H1 (cell line): ENCODE measurements around the gene SCN1B. TPM values are rescaled to one million over a fixed set of nuclear protein-coding genes. Genes with fewer than 3 reads are reported as not detected.

Experiments
- CTCF ChIA-PET: fragments of 300-600 bp; sonication (Branson Sonifier 250); formaldehyde crosslinking; loops from one replicate; lab custom pipeline; 2021; ENCODE audit not compliant: partially characterized antibody; lab: Charles Lee
- POLR2A ChIA-PET: fragments of 300-600 bp; sonication (Branson Sonifier 250); formaldehyde crosslinking; loops from one replicate; lab custom pipeline; 2021; ENCODE audit warnings: inconsistent platforms; ENCODE audit not compliant: partially characterized antibody; lab: Charles Lee
- DNase-seq, 2 experiments: peaks; one replicate each; pipeline versions ENCODE4 v3.0.0 to v3.0.0-alpha.2; 2010 to 2022; ENCODE audit warnings: low spot score in 2 of 2, low read depth in 1 of 2, mixed read lengths in 1 of 2
- FAIRE-seq: peaks from 2 replicates; lab custom pipeline; 2011; peaks lifted over from hg19 to GRCh38; lab: Jason Lieb, UNC
- H2AFZ ChIP-seq: 2 replicates; pipeline ENCODE4 v1.8.1; 2012; ENCODE audit warnings: low read length, inconsistent platforms
- H2AK5ac ChIP-seq: 2 replicates; pipeline ENCODE4 v1.6.1; 2013; ENCODE audit warnings: low read depth, low read length
- H2BK120ac ChIP-seq: replicated peaks from 2 replicates; pipeline ENCODE3; 2013; ENCODE audit warnings: low read depth, low read length, inconsistent platforms
- H2BK12ac ChIP-seq: 2 replicates; pipeline ENCODE4 v1.6.1; 2013; ENCODE audit warnings: low read depth, low read length
- H2BK15ac ChIP-seq: 2 replicates; pipeline ENCODE4 v1.6.1; 2013; ENCODE audit warnings: low read length
- H2BK20ac ChIP-seq: 2 replicates; pipeline ENCODE4 v1.6.1; 2013; ENCODE audit warnings: low read length
- H2BK5ac ChIP-seq: 2 replicates; pipeline ENCODE4 v1.6.1; 2013; ENCODE audit warnings: low read depth, low read length
- H3K14ac ChIP-seq: 2 replicates; pipeline ENCODE4 v1.6.1; 2013; ENCODE audit warnings: inconsistent platforms; ENCODE audit not compliant: insufficient read length
- H3K18ac ChIP-seq: 2 replicates; pipeline ENCODE4 v1.6.1; 2013; ENCODE audit warnings: low read length; ENCODE audit errors: extremely low read depth
- H3K23ac ChIP-seq: 2 replicates; pipeline ENCODE4 v1.6.1; 2013; ENCODE audit warnings: inconsistent platforms; ENCODE audit not compliant: insufficient read length
- H3K23me2 ChIP-seq: 2 replicates; pipeline ENCODE4 v1.6.1; 2013; ENCODE audit warnings: low read depth, low read length
- H3K27ac ChIP-seq: 2 replicates; pipeline ENCODE4 v1.6.1; 2011; ENCODE audit warnings: low read depth, low read length, inconsistent platforms
- H3K27me3 ChIP-seq, 4 experiments: replicated peaks in 1 of 4; 1 replicate in 1 of 4; 2 replicates in 3 of 4; pipeline versions ENCODE4 v1.6.1 to v1.8.1; 2011 to 2013; ENCODE audit warnings: low read length in 3 of 4, mild to moderate bottlenecking in 3 of 4, inconsistent platforms in 2 of 4, mixed read lengths in 2 of 4, moderate library complexity in 1 of 4; ENCODE audit not compliant: control insufficient read depth in 3 of 4, insufficient read depth in 3 of 4; ENCODE audit errors: extremely low read depth in 1 of 4
- H3K36me3 ChIP-seq, 4 experiments: 2 replicates each; pipeline versions ENCODE4 v1.6.1 to v1.8.1; 2011 to 2013; ENCODE audit warnings: mild to moderate bottlenecking in 4 of 4, low read length in 3 of 4, moderate library complexity in 2 of 4, control low read depth in 1 of 4, inconsistent platforms in 1 of 4; ENCODE audit not compliant: insufficient read depth in 4 of 4, control insufficient read depth in 2 of 4
- H3K4ac ChIP-seq: replicated peaks from 2 replicates; pipeline ENCODE3; 2013; ENCODE audit warnings: low read length, low read depth, mixed read lengths, inconsistent platforms; ENCODE audit not compliant: insufficient read length
- H3K4me1 ChIP-seq, 4 experiments: replicated peaks in 1 of 4; 1 replicate in 1 of 4; 2 replicates in 3 of 4; pipeline versions ENCODE4 v1.6.1 to v1.8.1; 2011 to 2013; ENCODE audit warnings: low read length in 3 of 4, inconsistent platforms in 2 of 4, mixed read lengths in 1 of 4; ENCODE audit not compliant: insufficient read depth in 4 of 4, control insufficient read depth in 3 of 4
- H3K4me2 ChIP-seq, 2 experiments: 2 replicates each; pipeline versions ENCODE4 v1.6.1 to v1.8.1; 2011 to 2013; ENCODE audit warnings: low read depth in 2 of 2, low read length in 2 of 2, control low read depth in 1 of 2, inconsistent platforms in 1 of 2, mild to moderate bottlenecking in 1 of 2; ENCODE audit not compliant: insufficient read depth in 1 of 2
- H3K4me3 ChIP-seq, 4 experiments: fragments of 200-600, 300-600 bp in 1 of 4; sonication (generic), shearing (Covaris generic), sonication (Bioruptor Twin) in 1 of 4; 2 replicates each; pipeline versions ENCODE4 v1.5.1 to v1.8.1; 2011 to 2016; ENCODE audit warnings: low read length in 4 of 4, low read depth in 3 of 4, control low read depth in 2 of 4, inconsistent platforms in 2 of 4, mild to moderate bottlenecking in 2 of 4, mixed read lengths in 1 of 4, moderate library complexity in 1 of 4; ENCODE audit not compliant: insufficient read depth in 2 of 4; ENCODE audit errors: extremely low read depth in 1 of 4
- H3K56ac ChIP-seq: replicated peaks from 2 replicates; pipeline ENCODE3; 2013; ENCODE audit warnings: low read depth, mild to moderate bottlenecking, mixed read lengths, low read length, inconsistent platforms; ENCODE audit not compliant: insufficient read length
- H3K79me1 ChIP-seq: 2 replicates; pipeline ENCODE4 v1.6.1; 2013; ENCODE audit warnings: low read depth, low read length, control low read depth
- H3K79me2 ChIP-seq, 2 experiments: 2 replicates each; pipeline versions ENCODE4 v1.6.1 to v1.8.1; 2012 to 2013; ENCODE audit warnings: low read length in 2 of 2, mild to moderate bottlenecking in 2 of 2, inconsistent platforms in 1 of 2; ENCODE audit not compliant: insufficient read depth in 2 of 2, control insufficient read depth in 1 of 2
- H3K9ac ChIP-seq, 4 experiments: replicated peaks in 1 of 4; 1 replicate in 1 of 4; 2 replicates in 3 of 4; pipeline versions ENCODE4 v1.6.1 to v1.8.1; 2011 to 2013; ENCODE audit warnings: low read depth in 3 of 4, low read length in 3 of 4, control low read depth in 2 of 4, mild to moderate bottlenecking in 2 of 4, moderate library complexity in 2 of 4, inconsistent platforms in 1 of 4; ENCODE audit errors: extremely low read depth in 1 of 4
- H3K9me3 ChIP-seq, 2 experiments: 2 replicates each; pipeline versions ENCODE4 v1.6.1 to v1.8.1; 2012 to 2013; ENCODE audit warnings: mild to moderate bottlenecking in 2 of 2, moderate library complexity in 2 of 2, control low read depth in 1 of 2, inconsistent platforms in 1 of 2, low read depth in 1 of 2, low read length in 1 of 2, mixed read lengths in 1 of 2; ENCODE audit not compliant: insufficient read depth in 2 of 2
- H4K20me1 ChIP-seq, 2 experiments: replicated peaks in 1 of 2; 2 replicates each; pipeline versions ENCODE3 to v1.8.1; 2011 to 2013; ENCODE audit warnings: inconsistent platforms in 2 of 2, low read length in 2 of 2, mild to moderate bottlenecking in 1 of 2; ENCODE audit not compliant: insufficient read depth in 2 of 2, control insufficient read depth in 1 of 2
- H4K5ac ChIP-seq: 2 replicates; pipeline ENCODE4 v1.6.1; 2013; ENCODE audit warnings: low read length, low read depth, mixed read lengths, inconsistent platforms; ENCODE audit not compliant: insufficient read length
- H4K8ac ChIP-seq: 2 replicates; pipeline ENCODE4 v1.8.0; 2013; ENCODE audit warnings: mild to moderate bottlenecking, moderate library complexity, low read length, inconsistent platforms; ENCODE audit not compliant: insufficient read depth; ENCODE audit errors: extremely low read depth
- H4K91ac ChIP-seq: replicated peaks from 2 replicates; pipeline ENCODE3; 2013; ENCODE audit warnings: low read length, mixed read lengths, inconsistent platforms; ENCODE audit not compliant: insufficient read length
- BCL11A ChIP-seq, 2 experiments: IDR thresholded peaks; one replicate each; pipeline ENCODE4 v1.6.1; 2011; ENCODE audit warnings: low read depth in 2 of 2, low read length in 2 of 2, mild to moderate bottlenecking in 2 of 2
- CREB1 ChIP-seq: IDR thresholded peaks from 2 replicates; pipeline ENCODE4 v1.6.1; 2012; ENCODE audit warnings: inconsistent platforms
- EGR1 ChIP-seq: IDR thresholded peaks from 2 replicates; pipeline ENCODE4 v1.6.1; 2011; ENCODE audit warnings: low read depth, low read length, borderline replicate concordance
- EZH2 ChIP-seq: fragments of 200-600 bp; sonication (generic); IDR thresholded peaks from 2 replicates; pipeline ENCODE4 v1.7.1; 2012; ENCODE audit warnings: low read depth, mild to moderate bottlenecking, moderate library complexity, low read length, inconsistent platforms; ENCODE audit not compliant: severe bottlenecking
- POLR2A ChIP-seq, 2 experiments: IDR thresholded peaks; 1 replicate in 1 of 2; 2 replicates in 1 of 2; pipeline ENCODE4 v1.6.1; 2011; ENCODE audit warnings: low read depth in 2 of 2, low read length in 2 of 2, mild to moderate bottlenecking in 2 of 2; ENCODE audit errors: control extremely low read depth in 1 of 2
- POLR2AphosphoS5 ChIP-seq: IDR thresholded peaks from 2 replicates; pipeline ENCODE4 v1.6.1; 2011; ENCODE audit warnings: low read depth, low read length
- RBBP5 ChIP-seq: IDR thresholded peaks from 2 replicates; pipeline ENCODE4 v1.7.1; 2012; ENCODE audit warnings: low read depth, mild to moderate bottlenecking, inconsistent platforms, low read length, moderate library complexity, borderline replicate concordance
- SAP30 ChIP-seq: fragments of 300-600 bp; sonication (generic); IDR thresholded peaks from 2 replicates; pipeline ENCODE4 v1.7.1; 2012; ENCODE audit warnings: low read length, moderate library complexity, mild to moderate bottlenecking, inconsistent platforms; ENCODE audit not compliant: insufficient read depth, insufficient replicate concordance
- TCF12 ChIP-seq: IDR thresholded peaks from 2 replicates; pipeline ENCODE4 v1.6.1; 2011; ENCODE audit warnings: low read depth, mild to moderate bottlenecking, low read length
- WGBS, 2 experiments: shearing (Covaris generic) in 1 of 2; methylation state at CpG; one replicate each; pipeline versions ENCODE4 v1.1.6 to v1.1.7; 2013 to 2015; ENCODE audit warnings: low lambda C conversion rate in 2 of 2, mixed read lengths in 2 of 2, inconsistent platforms in 1 of 2, low coverage in 1 of 2, missing lambda C conversion rate in 1 of 2; ENCODE audit not compliant: insufficient replicate concordance in 2 of 2, insufficient coverage in 1 of 2, insufficient read length in 1 of 2; ENCODE audit errors: extremely low coverage in 1 of 2, missing lambda C conversion rate in 1 of 2; 5-methylcytosine and 5-hydroxymethylcytosine counted together
- polyA plus RNA-seq, 7 experiments: library from polyadenylated mRNA; depleted of rRNA in 3 of 7; stranded (reverse) in 5 of 7; unstranded in 2 of 7; fragments of >200 nt in 5 of 7; fragments of 200-250 nt in 2 of 7; gene quantifications; 1 replicate in 5 of 7; 2 replicates in 1 of 7; 4 replicates in 1 of 7; pipeline versions ENCODE4 v1.2.1 to v1.2.3, GENCODE V29; 2011 to 2013; ENCODE audit warnings: missing spikeins in 2 of 7, mixed read lengths in 2 of 7
- total RNA-seq: library from RNA; stranded (reverse); fragmentation: NEBNext Ultra II Directional; extraction: Animal tissue kit (Norgen Biotek cat#: 25700); gene quantifications from 2 replicates; pipeline ENCODE4 v1.2.1, GENCODE V29; 2021
- TF ChIP-seq, protein P1 (sequence below), 3 experiments: IDR thresholded peaks; 1 replicate in 2 of 3; 2 replicates in 1 of 3; pipeline versions ENCODE4 v1.5.1 to v1.6.1; 2011; ENCODE audit warnings: low read length in 3 of 3, mild to moderate bottlenecking in 3 of 3, inconsistent platforms in 2 of 3, low read depth in 1 of 3, moderate library complexity in 1 of 3; ENCODE audit not compliant: insufficient read depth in 1 of 3; ENCODE audit errors: control extremely low read depth in 1 of 3
- TF ChIP-seq, protein P2 (sequence below): IDR thresholded peaks from 2 replicates; pipeline ENCODE4 v1.6.1; 2012; ENCODE audit warnings: inconsistent platforms

Gene SCN1B
- total and polyA plus RNA-seq, 2 of the 8 experiments (the other 6 are each of a cell fraction or from before 2014, with no cell fraction given), result 3.1 to 3.5 TPM

DNA sequence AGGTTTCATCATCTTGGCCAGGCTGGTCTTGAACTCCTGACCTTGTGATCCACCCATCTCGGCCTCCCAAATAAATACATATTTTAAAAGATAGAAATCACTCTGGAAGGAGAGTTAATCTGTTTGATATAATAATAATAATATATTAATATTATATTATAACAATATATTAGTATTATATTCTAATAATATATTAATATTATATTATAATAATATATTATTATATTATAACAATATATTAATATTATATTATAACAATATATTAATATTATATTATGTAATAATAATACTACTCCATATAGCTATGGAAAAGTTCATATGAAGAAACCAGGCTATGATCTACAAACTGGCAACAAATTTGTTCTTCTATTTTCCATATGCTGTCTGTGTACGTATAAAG is 28.1 kb downstream of the SCN1B start:
- H3K79me2 ChIP-seq, result no peaks in the 10 kb centered on the region
- CTCF ChIA-PET, result interaction anchor here (1.2 to 13.0 kb wide), 9 partner anchors 9 to 96 kb away, joined by 4 to 105 read pairs (median 8); partner anchors contain the start of genes FXYD5 and LGI4
- FAIRE-seq, result no peak
- TF ChIP-seq SAP30, result no peak
- TF ChIP-seq RBBP5, result no peak
- TF ChIP-seq CREB1, result no peak
- TF ChIP-seq, protein P1, sequence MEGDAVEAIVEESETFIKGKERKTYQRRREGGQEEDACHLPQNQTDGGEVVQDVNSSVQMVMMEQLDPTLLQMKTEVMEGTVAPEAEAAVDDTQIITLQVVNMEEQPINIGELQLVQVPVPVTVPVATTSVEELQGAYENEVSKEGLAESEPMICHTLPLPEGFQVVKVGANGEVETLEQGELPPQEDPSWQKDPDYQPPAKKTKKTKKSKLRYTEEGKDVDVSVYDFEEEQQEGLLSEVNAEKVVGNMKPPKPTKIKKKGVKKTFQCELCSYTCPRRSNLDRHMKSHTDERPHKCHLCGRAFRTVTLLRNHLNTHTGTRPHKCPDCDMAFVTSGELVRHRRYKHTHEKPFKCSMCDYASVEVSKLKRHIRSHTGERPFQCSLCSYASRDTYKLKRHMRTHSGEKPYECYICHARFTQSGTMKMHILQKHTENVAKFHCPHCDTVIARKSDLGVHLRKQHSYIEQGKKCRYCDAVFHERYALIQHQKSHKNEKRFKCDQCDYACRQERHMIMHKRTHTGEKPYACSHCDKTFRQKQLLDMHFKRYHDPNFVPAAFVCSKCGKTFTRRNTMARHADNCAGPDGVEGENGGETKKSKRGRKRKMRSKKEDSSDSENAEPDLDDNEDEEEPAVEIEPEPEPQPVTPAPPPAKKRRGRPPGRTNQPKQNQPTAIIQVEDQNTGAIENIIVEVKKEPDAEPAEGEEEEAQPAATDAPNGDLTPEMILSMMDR (IDR thresholded peaks at IDR 0.05; ENCODE audit: control extremely low read depth in 1 of 3, insufficient read depth in 1 of 3, low read depth in 1 of 3, low read length in 3 of 3), result no peak
- no peak for TF ChIP-seq BCL11A (IDR thresholded peaks at IDR 0.05; ENCODE audit: low read depth in 2 of 2, low read length in 2 of 2)
- TF ChIP-seq, protein P2, sequence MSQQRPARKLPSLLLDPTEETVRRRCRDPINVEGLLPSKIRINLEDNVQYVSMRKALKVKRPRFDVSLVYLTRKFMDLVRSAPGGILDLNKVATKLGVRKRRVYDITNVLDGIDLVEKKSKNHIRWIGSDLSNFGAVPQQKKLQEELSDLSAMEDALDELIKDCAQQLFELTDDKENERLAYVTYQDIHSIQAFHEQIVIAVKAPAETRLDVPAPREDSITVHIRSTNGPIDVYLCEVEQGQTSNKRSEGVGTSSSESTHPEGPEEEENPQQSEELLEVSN, result no peak
- TF ChIP-seq EGR1, result no peak
- TF ChIP-seq POLR2A (IDR thresholded peaks at IDR 0.05; ENCODE audit: control extremely low read depth in 1 of 2, low read depth in 2 of 2, low read length in 2 of 2), result no peak
- TF ChIP-seq EZH2, result no peak
- no peak for TF ChIP-seq TCF12
- no peak for TF ChIP-seq POLR2AphosphoS5

More for the DNA sequence above, 28.1 kb downstream of the SCN1B start:
- Histone ChIP-seq H3K23ac (no peak overlapping the region), H4K8ac (no peak overlapping the region), H2AFZ (no peak overlapping the region), H3K4ac (no peak overlapping the region), H3K4me3 (no peak overlapping the region), H3K27ac (no peak overlapping the region), H2BK12ac (no peak overlapping the region), H3K23me2 (no peaks in the 10 kb centered on the region), H2BK15ac (no peak overlapping the region), H3K4me2 (no peak overlapping the region), H3K56ac (no peak overlapping the region), H3K9me3 (no peaks in the 10 kb centered on the region), H4K91ac (no peak overlapping the region), H4K20me1 (peaks cover 0 to 1% of the 10 kb centered on the region in 2 experiments), H3K4me1 (peaks cover 0 to 11% (median 2%) of the 10 kb centered on the region in 4 experiments; a peak in 5 of 7 replicates), H3K36me3 (no peaks in the 10 kb centered on the region), H2BK20ac (no peak overlapping the region), H3K9ac (no peak overlapping the region), H3K27me3 (no peaks in the 10 kb centered on the region), H4K5ac (no peak overlapping the region), H2BK120ac (no peak overlapping the region), H2AK5ac (no peak overlapping the region), H3K14ac (no peak overlapping the region), H2BK5ac (no peak overlapping the region), H3K18ac (no peak overlapping the region), H3K79me1 (no peaks in the 10 kb centered on the region)
- POLR2A ChIA-PET, result interaction anchor here (0.7 to 2.3 kb wide), 10 partner anchors 9 to 159 kb away, joined by 3 to 11 read pairs (median 3); partner anchors contain the start of gene LGI4
- no peak for DNase-seq
- 87% methylated on average over 2 of the region's 2 CpGs; no CpG with 5 or more reads in 1 of the 2 experiments for WGBS, 2 experiments
